GM12874 (cell line): ENCODE data around the gene MIB1.

Experiments
- TF ChIP-seq, protein P1 (sequence below): IDR thresholded peaks from 2 replicates; pipeline ENCODE4 v1.5.1; 2011; ENCODE audit warnings: low read depth, mild to moderate bottlenecking, control low read depth, low read length, moderate library complexity; ENCODE audit not compliant: insufficient read depth

The MIB1 gene

DNA sequence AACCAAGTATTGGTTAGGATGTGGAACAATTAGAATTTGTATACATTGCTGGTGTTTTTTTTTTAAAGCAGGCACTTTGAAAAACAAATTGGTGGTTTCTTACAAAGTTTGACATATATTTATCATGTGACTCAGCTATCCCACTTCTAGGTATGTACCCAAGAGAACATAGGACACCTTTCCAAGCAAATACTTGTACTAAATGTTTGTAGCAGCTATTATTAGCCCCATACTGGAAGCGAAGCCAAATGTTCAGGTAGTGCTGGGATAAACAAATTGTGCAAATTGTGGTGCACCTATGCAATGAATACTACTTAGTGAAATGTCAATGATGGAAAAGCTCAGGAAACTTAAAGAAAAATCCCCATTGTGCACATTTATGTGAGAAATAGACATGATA lies 101.0 kb downstream of the MIB1 start:
- TF ChIP-seq, protein P1, sequence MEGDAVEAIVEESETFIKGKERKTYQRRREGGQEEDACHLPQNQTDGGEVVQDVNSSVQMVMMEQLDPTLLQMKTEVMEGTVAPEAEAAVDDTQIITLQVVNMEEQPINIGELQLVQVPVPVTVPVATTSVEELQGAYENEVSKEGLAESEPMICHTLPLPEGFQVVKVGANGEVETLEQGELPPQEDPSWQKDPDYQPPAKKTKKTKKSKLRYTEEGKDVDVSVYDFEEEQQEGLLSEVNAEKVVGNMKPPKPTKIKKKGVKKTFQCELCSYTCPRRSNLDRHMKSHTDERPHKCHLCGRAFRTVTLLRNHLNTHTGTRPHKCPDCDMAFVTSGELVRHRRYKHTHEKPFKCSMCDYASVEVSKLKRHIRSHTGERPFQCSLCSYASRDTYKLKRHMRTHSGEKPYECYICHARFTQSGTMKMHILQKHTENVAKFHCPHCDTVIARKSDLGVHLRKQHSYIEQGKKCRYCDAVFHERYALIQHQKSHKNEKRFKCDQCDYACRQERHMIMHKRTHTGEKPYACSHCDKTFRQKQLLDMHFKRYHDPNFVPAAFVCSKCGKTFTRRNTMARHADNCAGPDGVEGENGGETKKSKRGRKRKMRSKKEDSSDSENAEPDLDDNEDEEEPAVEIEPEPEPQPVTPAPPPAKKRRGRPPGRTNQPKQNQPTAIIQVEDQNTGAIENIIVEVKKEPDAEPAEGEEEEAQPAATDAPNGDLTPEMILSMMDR = no peak

DNA sequence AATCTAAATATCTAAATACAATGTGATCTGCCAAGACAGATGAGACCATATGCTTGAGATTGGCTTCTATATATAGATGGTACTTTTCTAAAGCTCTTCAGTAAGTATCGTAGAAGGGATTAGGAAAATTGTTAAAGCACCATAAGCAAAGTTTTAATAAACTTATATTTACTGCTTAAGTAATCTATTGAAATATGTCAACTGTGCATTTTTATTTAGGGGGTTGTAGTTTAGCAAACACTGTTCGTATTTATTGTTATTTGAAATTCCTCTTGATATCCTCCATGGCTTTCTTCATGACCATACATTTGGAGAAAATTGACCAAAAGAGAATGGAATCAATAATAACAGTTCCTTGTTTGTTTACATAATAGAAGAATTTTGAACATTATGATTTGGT lies 102.7 kb downstream of the MIB1 start:
- TF ChIP-seq, protein P1 = no peak

DNA sequence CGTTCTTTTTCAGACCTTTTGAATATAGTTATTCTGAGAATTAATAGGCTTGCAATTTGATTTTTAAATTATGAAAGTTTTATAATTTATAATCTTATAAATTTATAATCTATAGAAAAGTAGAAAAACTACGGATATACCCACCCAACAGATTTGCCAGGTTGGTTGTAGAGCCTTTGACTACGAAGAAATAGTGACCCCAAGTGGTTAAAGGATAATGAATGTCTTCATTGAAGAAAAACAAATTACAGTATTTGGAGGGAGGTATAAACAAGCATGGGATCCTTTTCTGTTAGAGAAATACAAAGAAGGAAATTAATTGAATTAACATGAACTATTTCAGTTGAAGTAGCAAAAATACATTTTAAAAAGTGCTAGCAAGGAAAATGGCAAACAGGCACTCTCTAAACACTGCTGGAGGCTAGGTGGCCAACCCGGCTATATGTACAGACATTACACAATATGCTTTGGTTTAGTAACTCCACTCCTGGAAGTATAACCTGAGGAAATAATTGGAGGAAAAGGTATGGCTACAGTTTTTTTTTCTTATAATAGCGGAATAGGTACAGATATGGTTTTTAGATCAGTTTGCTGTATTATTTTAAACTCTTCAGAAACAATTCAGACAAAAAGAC lies 110.9 kb downstream of the MIB1 start:
- TF ChIP-seq, protein P1 = no peak

DNA sequence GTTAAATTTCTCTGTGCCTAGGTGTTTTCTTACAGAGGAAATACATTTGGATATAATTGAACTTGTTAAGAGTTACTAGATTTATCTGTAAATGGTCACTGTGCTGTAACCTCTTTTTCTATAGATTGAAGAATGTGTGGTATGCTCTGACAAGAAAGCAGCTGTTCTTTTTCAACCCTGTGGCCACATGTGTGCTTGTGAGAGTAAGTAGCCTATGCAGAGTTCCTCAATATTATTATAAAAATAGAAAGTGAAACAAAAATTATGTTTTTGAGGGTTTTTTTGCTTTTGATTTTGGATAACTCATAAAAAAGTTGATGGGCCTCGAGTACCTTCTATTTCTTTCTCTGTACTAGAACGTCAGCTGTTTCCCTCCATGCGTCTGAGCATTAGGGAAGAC lies 112.4 kb downstream of the MIB1 start:
- TF ChIP-seq, protein P1 = no peak

DNA sequence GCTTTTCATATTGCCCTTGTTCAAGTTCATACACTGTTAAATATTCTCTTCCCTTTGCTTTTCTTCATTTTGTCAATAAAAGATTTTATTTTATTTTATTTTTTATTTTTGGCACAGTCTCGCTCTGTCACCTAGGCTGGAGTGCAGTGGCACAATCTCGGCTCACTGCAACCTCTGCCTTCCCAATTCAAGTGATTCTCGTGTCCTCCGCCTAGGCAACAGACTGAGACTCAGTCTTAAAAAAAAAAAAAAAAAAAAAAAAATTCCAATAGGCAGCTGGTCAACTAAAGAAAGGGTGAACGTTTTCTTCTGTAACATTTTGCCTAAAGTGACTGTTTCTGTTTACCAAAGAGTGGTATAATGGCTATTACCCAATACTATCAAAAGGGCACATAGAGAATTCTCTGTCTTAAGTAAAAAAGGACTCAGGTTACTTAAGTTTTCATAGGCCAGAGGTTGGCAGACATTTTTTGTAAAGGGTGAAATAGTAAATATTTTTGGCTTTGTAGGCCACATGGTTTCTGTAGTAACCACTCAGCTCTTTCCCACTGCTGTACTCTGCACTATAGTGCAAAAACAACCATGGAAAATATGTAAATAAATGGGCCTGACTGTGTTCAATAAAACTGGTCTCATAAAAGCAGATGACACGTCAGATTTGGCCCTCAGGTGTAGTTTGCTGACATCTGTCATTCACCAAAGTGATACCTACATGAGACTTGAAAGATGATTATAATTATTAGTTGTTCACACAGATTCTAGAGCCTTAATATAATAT lies 113.4 kb downstream of the MIB1 start:
- TF ChIP-seq, protein P1 = no peak

DNA sequence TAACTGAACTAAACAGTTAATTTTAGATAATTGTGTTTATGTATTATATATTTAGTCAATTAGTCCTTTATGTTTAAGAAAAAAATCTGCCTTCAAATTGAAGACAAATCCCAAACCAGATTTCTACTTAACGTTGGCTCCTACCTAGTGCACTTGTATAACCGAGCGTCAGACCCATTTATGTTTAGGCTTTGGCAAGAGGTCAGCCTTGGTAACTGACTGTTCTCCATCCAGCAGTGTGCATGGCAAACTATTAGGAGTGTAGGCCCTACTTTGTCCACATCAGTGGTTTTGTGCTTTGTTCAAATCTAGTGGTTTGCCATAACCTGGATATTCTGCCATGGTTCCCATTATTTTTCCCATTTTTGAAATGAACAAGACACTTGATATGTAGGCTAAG lies 114.8 kb downstream of the MIB1 start:
- TF ChIP-seq, protein P1 = no peak

DNA sequence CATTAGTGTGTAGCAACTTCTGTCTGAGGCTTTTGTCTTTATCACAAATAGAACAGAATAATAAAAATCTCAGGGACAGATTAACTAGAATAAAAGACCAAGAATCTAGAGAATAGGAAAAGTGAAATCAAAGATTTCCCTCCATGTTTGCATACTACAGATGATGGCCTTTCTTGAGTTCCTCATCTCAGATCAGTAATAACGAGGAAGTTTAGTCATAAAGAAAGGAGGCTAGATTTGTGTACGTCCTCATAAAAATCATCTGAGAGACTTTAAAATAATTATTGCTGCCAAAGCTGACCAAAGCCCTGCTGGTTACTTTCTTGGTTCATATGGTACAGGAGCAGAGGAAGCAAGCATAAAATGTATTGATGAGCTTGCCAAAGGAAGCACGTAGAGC lies 117.3 kb downstream of the MIB1 start:
- TF ChIP-seq, protein P1 = no peak
